UCSD-AML1 (cell line): ENCODE results near the gene TMEM140.
"Not testable (repeated sequence)": the region's sequence is repeated elsewhere in the genome, so short reads cannot be mapped to it uniquely, and the experiment has no call there.

Experiments
- DNase-seq: peaks from one replicate; lab custom pipeline; 2025; ENCODE audit not compliant: unreplicated experiment; lab: John Stamatoyannopoulos, UW

Gene TMEM140

GRCh38 chr7:135147899-135148721, at the start of gene TMEM140:
TSS of gene TMEM140 (plus strand) at chr7:135148072. CDS start at chr7:135164442, 16,370 bp downstream.
- peak; percentile 14 for DNase-seq

GRCh38 chr7:135098391-135098790, 49.5 kb upstream of the TMEM140 start:
- no peak for DNase-seq

- no peak for DNase-seq
Observed at GRCh38 chr7:135100856-135101255, 47.0 kb upstream of the TMEM140 start.

GRCh38 chr7:135102372-135102771, 45.5 kb upstream of the TMEM140 start:
- DNase-seq = no peak

GRCh38 chr7:135109562-135109961, 38.3 kb upstream of the TMEM140 start:
- DNase-seq = no peak

GRCh38 chr7:135109976-135110375, 37.9 kb upstream of the TMEM140 start:
- no peak for DNase-seq

- DNase-seq = no peak
Observed at GRCh38 chr7:135111379-135111778, 36.5 kb upstream of the TMEM140 start.

GRCh38 chr7:135114622-135115021, 33.2 kb upstream of the TMEM140 start:
- DNase-seq = no peak

- no peak for DNase-seq
Observed at GRCh38 chr7:135117096-135117495, 30.8 kb upstream of the TMEM140 start.

- DNase-seq = no peak
Observed at GRCh38 chr7:135121868-135122267, 26.0 kb upstream of the TMEM140 start.

GRCh38 chr7:135124631-135125030, 23.2 kb upstream of the TMEM140 start:
- DNase-seq = not testable (repeated sequence)

GRCh38 chr7:135128931-135129330, 18.9 kb upstream of the TMEM140 start:
- DNase-seq = no peak

- DNase-seq = no peak
Observed at GRCh38 chr7:135129579-135129978, 18.3 kb upstream of the TMEM140 start.

- DNase-seq = no peak
Observed at GRCh38 chr7:135143885-135144668, 3.8 kb upstream of the TMEM140 start.

- DNase-seq = no peak
Observed at GRCh38 chr7:135147341-135147898, 452 bp upstream of the TMEM140 start.

GRCh38 chr7:135150072-135150782, 2.4 kb downstream of the TMEM140 start:
- DNase-seq = no peak

GRCh38 chr7:135151132-135151531, 3.3 kb downstream of the TMEM140 start:
- DNase-seq = no peak

GRCh38 chr7:135151533-135151932, 3.7 kb downstream of the TMEM140 start:
- DNase-seq = no peak

GRCh38 chr7:135152442-135152841, 4.6 kb downstream of the TMEM140 start:
- DNase-seq = no peak

GRCh38 chr7:135154734-135155133, 6.9 kb downstream of the TMEM140 start:
- no peak for DNase-seq

GRCh38 chr7:135156290-135156689, 8.4 kb downstream of the TMEM140 start:
- no peak for DNase-seq
